Epithelial cell of esophagus (primary cell): Measurements from ENCODE around the gene HSPA1B.
"Not testable (repeated sequence)": the region's sequence is repeated elsewhere in the genome, so short reads cannot be mapped to it uniquely, and the experiment has no call there.

ENCODE experiments used
- DNase-seq: peaks from one replicate; pipeline ENCODE4 v3.0.0; 2010; ENCODE audit warnings: low read depth
- H3K4me3 ChIP-seq: 2 replicates; pipeline ENCODE4 v1.5.1; 2011; ENCODE audit warnings: mild to moderate bottlenecking, low read length, control low read depth
- TF ChIP-seq, protein P1 (sequence below): IDR thresholded peaks from 2 replicates; pipeline ENCODE4 v1.5.1; 2011; ENCODE audit warnings: low read depth, mild to moderate bottlenecking, low read length, control low read depth, inconsistent platforms; ENCODE audit not compliant: insufficient read depth; ENCODE audit errors: missing control alignments

Gene HSPA1B

DNA sequence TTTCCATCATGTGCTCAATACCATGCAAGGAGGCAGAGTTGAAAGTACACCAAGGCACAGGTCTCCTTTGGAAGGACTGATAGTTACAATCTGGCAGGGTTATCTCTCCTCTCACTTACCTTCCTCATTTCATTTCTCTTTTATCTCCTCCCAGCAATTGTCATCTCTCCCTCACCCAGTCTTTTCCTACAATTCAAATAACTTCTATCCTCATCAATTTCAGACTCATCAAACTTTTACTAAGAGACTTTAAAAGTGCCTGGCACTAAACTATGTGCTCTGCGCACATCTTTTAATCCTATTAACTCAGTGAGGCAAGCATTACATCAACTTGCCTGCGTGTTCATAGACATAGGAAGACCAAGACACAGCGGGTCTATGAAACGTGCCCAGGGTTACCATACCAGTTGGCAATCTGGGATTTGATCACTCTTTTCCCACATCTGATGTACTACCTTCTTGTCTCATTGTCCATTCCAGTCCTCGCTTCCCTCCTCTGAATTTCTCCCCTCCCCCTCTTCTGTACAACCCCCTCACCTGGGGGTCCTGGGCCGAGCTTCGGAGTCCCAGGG lies 33.2 kb upstream of the HSPA1B start:
- TF ChIP-seq, protein P1, sequence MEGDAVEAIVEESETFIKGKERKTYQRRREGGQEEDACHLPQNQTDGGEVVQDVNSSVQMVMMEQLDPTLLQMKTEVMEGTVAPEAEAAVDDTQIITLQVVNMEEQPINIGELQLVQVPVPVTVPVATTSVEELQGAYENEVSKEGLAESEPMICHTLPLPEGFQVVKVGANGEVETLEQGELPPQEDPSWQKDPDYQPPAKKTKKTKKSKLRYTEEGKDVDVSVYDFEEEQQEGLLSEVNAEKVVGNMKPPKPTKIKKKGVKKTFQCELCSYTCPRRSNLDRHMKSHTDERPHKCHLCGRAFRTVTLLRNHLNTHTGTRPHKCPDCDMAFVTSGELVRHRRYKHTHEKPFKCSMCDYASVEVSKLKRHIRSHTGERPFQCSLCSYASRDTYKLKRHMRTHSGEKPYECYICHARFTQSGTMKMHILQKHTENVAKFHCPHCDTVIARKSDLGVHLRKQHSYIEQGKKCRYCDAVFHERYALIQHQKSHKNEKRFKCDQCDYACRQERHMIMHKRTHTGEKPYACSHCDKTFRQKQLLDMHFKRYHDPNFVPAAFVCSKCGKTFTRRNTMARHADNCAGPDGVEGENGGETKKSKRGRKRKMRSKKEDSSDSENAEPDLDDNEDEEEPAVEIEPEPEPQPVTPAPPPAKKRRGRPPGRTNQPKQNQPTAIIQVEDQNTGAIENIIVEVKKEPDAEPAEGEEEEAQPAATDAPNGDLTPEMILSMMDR = no peak
- DNase-seq = peak; percentile 50
- peak overlapping the region; percentile 94 for H3K4me3 ChIP-seq

DNA sequence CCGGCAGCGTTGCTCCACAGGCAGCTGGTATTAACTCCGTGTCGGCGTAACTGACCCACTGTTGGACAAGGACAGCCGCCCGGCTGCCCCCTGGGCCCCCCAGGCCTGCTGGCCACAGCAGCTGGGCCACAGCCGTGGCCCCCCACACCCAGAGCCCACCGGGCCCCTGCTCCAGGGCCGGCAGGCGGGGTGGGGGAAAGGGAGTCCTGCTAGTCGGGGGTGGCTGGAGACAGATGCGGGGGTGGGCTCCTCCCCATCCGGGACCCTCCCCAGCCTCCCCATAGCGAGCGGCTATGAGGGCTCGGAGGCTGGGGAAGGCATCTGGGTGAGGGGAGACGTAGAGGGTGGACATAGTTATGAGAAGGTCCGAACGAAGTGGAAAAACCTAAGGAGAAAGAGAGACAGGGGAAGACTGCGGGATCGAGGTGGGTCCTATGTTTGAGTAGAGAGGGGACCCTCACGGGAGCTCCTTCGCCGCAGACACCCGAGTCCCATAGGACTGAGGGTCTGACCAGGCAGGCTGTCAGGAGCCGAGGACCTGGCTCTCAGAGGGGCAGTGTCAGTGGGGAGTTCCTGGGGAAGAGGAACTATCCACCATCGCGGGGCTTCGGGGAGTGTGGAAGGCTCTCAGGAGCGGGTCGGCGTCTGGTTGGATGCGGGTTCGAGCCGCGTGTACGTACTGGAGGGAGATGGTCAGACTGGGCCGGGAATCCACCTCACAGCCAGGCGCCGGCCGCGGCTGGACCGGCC lies 32.5 kb upstream of the HSPA1B start:
- peak overlapping the region; percentile 94 for H3K4me3 ChIP-seq
- DNase-seq = no peak
- TF ChIP-seq, protein P1 = no peak

DNA sequence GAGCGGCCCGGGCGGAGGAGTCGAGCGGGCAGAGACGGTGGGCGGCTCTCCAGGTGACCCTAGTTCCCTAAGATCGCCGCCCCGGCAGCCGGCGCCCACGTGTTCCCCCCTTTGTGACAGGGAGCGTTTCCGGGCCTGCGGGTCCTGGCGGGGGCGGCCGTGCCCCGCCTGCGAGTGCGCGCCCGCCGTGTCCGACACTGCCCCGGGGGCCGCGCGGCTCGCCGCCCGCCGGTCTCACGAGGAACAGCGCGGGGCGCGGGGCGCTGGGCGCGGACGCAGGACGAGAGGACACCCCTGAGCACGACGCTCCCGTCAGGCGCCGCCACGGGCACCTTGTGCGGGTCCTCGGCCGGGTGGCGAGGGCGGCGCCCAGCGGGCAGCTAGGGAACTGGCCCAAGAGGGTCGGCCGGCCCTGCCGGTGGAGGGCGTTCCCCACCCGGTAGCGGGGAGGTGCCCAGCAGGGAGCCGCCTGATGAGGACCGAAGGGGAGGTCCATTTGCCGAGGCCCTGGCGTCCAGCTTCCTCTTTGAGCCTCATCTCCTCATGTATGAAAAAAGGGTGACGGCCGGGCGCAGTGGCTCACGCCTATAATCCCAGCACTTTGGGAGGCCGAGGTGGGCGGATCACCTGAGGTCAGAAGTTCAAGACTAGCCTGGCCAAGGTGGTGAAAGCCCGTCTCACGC lies 31.8 kb upstream of the HSPA1B start, which contains the start of gene VARS1:
TSS of gene VARS1 (minus strand) at position 137 of the 683 bp plus-strand sequence. CDS start 535 bp downstream, outside the sequence.
- TF ChIP-seq, protein P1 = peak; percentile 53
- peak within 1 kb of the TSS; percentile 94 for H3K4me3 ChIP-seq
- DNase-seq = peak; percentile 87

DNA sequence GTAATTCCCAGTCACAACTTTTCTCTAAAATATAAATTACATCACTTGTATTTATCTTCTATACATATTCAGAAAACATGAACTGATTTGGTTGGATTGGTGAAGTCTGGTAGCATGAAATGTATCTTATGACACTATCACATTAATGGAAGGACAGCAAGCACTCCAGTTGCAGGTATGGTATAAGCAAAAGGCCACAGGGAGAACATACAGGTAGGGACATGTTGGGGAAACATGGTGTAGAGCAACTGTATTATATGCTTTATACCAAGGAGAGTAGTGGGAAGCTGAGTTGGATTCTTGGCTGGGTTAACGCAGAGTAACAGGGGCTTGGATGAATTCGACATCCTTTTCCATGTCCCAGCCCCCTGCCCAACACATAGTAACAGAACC lies 30.5 kb upstream of the HSPA1B start:
- no peak overlapping the region for H3K4me3 ChIP-seq
- TF ChIP-seq, protein P1 = no peak
- peak; percentile 54 for DNase-seq

DNA sequence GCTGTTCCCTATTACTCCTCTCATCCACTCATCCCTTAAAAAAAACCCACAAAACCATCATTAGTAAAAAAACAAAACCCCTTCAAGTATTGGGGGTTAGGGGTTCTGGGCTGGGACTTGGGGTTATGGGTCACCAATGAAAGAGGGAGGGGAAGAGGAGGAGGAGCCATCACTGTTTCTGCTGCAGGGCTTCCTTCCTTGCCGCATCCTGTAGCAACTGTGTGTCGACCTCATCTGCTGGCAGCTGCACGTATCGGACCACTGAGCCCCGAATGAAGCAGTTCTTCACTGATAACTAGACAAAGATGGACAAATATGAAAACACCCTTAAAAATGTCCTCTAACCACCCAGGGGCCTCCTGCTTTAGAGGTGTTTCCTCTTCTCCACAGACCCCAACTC lies 29.9 kb upstream of the HSPA1B start:
- no peak for DNase-seq
- no peak overlapping the region for H3K4me3 ChIP-seq
- TF ChIP-seq, protein P1 = no peak

DNA sequence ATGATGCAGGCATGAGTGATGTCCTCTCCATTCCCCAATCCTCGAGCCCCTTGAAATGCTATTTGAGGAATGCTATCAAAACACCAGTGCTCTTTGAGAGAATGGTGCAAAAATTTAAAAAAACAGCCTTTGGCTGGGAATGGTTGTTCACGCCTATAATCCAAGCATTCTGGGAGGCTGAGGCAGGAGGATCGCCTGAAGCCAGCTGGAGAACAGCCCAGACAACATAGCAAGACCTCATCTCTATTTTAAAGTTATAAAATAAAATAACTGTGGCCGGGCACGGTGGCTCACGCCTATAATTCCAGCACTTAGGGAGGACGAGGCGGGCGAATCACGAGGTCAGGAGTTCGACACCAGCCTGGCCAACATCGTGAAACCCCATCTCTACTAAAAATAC lies 27.8 kb upstream of the HSPA1B start:
- TF ChIP-seq, protein P1 = no peak
- H3K4me3 ChIP-seq = no peak overlapping the region
- no peak for DNase-seq

DNA sequence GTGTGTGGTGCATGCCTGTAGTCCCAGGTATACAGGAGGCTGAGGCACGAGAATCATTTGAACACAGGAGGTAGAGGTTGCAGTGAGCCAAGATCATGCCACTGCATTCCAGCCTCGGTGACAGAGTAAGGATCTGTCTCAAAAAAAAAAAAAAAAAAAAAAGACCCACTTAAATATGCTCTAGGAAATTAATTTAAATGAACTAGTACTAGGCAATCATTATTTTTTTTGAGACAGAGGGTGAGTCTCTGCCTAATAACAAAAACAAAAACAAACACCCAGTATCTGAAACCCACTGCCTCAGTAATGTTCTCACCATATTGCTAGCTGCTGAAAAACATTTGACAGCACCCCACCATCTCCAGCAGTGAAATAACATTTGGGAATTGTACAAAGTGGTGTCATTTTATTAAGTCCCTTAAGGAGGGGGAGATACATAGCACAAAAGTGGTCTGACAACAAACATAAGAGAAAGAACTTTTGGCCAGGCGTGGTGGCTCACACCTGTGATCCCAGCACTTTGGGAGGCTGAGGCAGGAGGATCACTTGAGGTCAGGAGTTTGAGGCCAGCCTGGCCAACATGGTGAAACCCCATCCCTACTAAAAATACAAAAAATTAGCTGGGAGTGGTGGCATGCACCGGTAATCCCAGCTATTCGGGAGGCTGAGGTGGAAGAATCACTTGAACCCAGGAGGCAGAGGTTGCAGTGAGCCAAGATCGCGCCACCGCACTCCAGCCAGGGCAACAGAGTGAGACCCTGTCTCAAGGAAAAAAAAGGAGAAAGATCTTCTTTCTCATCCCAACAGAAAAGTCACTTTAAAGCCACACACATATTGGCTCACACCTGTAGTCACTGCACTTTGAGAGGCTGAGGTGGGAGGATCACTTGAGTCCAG lies 26.3 kb upstream of the HSPA1B start:
- H3K4me3 ChIP-seq, DNase-seq: not testable (repeated sequence)
